ENCODE measurements around the gene ALS2.

ALS2 gene

DNA sequence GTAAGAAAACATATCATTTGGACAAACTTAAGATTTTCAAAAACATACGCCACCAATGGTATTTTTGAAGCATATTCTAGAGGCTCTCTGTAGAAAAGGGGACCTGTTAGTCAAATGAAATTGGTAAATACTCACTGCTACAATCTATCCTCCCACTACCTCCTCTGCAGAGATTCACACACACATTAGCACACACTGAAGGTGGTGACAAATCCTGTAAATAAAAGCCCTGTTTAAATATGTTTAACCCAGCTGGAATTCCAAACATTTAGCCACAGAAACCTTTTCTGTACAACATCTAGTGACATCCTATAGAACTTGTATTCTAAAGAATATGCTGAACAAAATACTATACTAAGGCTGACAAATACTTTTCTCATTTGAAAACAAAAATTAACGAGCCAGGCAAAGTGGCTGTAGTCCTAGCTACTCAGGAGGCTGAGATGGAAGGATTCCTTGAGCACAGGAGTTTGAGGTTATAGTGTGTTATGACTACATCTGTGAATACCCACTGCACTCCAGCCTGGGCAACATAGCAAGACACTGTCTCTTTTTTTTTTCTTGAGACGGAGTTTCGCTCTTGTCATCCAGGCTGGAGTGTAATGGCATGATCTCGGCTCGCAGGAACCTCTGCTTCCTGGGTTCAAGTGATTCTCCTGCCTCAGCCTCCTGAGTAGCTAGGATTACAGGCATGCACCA, 25.9 kb downstream of the ALS2 start:
- no peak for DNase-seq (ENCODE audit: low read depth)

DNA sequence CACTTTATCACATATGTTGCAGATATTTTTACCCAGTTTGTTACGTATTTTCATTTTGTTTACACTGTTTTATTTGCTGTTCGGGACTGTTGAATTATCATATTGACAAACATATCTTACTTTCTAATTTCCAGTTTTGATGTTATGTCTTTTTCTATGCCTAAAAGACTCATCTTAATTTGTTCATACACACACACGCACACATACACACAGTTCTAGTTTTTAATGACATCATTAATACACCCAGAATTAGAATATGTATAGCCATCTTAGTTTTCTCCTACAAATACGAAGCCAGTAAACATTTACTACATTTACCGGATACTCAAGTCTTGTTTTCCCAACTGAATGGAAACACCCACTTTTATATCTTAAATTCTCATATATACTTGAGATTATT, 29.2 kb downstream of the ALS2 start:
- DNase-seq (ENCODE audit: low read depth): no peak

DNA sequence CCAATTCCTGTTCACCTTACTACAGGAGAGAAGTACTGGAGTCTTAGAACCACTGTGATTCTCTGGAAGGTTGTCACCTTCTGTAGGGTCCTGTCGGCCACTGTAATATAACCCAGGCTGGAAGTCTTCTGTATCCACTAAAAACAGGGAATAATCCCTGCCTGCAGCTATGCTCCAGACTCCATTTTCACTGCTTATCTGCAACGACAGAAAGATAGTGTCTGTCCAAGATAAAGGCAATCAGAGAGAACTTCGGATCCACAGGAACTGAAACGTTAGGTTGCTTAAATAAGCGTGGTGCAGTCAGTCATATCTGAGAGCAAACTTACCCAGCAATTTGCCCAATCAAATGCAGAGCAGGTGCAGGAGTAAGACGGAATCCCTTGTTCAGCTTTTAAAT, 34.2 kb downstream of the ALS2 start:
- no peak for DNase-seq (ENCODE audit: low read depth)

DNA sequence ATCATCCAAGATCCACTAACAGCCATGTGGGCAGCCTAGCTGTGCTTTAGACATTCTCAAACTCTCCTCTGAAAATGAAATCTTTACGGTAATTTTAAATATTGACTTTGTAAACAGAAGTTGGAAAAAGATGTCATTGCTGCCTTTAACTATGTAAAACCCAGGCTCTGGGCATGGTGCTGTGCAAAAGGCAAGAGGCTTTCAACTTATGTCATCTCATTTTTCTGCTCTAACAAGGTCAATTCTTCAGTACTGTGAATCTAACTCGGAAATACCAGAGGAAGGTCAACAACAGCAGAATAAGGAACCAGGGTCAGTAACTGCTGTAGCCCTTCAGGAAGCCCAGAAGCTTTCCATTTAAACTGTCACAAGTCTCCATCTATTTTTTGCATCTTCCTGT, 45.2 kb downstream of the ALS2 start:
- DNase-seq (ENCODE audit: low read depth): no peak

DNA sequence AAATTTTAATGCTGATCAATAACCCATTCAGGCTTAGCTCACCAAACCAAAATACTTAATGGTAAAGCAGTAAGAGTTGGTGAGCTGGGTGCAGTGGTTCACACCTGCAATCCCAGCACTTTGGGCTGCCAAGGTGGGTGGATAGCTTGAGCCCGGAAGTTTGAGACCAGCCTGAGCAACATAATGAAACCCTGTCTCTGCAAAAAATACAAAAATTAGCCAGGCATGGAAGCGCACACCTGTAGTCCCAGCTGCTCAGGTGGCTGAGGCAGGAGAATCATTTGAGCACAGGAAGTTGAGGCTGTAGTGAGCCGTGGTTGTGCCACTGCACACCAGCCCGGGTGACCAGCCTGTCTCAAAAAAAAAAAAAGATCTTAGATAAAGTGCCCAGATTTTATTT, 46.6 kb downstream of the ALS2 start:
- DNase-seq (ENCODE audit: low read depth): no peak

DNA sequence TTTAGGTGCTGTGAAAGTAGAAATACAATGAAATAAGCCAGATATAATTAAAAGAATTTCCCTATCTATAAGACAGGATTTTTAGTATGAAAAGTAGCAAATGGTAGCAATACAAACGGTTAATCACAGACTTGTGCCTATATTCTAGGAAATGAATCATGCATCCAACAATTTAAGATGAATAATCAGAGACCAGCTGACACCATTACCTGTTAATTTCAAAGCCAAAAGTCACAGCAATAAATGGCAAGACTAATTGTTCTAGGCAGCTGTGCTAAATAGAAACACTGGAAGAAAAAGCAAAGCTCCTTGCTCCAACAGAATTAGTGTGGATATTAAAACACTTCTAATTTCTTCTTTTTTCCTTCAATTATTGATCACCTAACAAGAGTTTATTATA, 47.2 kb downstream of the ALS2 start:
- no peak for DNase-seq (ENCODE audit: low read depth)

DNA sequence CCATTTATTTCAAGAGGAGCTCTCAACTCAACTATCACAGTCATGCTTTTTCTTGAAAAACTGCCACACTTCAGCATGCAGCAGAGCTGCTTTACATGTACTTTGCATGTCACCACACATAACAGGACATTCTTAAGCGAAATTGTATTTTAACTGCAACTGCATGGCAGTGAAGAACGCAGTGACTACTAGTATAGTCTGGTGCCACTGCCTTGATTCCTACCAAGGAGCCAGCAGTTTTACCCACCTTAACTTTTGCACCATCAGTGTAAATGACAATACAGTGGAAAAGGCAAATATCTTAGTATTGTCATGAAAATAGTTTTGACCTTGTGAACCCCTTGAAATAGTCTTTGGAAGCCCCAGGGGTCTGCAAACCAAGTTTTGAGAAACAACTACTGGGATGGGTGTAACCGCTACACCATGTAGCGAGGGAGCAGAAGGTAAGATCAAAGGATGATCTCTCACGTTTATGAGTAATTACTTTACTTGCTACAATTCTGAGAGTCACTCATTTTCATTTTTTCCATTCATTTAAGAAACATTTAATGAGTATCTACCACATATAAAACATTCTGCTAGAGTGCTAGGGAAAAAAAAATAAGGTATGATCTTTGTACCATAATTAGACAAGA, 50.0 kb downstream of the ALS2 start:
- DNase-seq (ENCODE audit: low read depth): no peak

DNA sequence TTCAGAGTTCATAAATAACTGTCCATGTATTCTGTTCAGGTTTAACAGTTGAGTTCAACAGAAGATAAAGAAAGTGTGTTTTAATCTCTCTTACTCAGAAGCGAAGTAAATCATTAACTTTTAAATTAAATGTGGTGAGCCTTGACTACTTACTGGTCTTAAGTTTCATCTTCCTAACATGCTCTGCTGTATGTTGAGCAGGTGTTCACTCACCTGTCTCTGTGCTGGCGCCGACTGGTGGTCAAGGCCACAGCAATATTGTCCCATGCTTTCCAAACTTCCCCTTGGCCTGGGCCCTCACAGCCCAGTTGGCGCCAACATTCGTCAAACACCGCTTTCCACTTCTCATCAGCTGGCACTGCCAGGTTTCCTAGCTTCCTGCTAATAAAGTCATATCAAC, 65.3 kb downstream of the ALS2 start:
- no peak for DNase-seq (ENCODE audit: low read depth)

DNA sequence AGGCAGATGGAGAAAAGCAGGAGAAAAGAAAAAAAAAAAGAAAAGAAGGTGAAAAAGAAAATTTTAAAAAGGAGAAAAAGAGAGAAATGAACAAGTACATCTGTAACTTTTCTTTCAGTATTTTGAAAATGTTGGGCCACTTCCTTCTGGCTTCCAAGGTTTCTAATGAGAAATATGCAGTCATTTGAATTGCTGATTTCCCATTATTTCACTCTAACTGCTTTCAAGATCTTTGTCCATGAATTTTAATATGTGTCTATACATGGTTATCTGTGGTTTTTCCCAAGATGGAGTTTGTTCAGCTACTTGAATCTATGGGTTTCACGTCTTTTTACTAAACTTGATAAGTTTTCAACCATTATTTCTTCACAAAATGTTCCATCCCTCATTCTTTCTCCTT, 68.0 kb downstream of the ALS2 start:
- no peak for DNase-seq (ENCODE audit: low read depth)

DNA sequence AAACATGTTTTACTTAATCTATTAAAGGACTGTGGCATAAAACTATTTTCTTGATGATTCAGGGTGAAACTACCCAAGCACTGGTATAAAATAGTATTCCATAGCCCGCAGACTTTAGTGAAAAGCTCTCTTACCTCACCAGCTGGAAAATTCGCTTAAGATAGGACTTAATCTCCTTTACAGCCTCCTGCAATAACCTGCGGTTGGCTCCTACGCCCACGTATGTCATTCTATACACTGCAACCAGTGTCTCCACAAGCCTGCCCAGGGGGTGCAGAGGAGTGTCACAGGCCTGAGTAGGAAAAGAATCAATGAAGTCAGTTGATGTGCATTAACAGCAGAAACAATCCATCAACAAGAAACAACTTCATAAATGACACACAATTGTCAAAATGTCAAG, 71.0 kb downstream of the ALS2 start:
- DNase-seq (ENCODE audit: low read depth): no peak

DNA sequence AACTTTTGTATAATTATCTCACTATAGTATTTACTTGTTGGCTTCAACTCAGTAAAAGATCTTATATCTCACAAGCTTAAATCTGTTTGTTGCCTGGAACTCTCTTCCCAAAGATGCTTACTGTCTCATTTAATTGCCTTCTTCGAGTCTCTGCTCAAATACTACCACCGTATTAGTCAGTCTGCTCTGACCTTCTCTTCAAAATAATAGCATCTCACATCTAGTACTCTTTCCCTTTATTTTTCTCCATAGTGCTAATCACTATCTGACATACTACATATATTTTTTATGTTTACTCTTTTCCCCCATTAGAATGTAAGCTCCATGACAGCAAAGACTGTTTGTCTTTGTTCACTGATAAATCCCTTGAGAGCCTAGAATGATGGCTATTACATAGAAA, 71.7 kb downstream of the ALS2 start:
- no peak for DNase-seq (ENCODE audit: low read depth)

DNA sequence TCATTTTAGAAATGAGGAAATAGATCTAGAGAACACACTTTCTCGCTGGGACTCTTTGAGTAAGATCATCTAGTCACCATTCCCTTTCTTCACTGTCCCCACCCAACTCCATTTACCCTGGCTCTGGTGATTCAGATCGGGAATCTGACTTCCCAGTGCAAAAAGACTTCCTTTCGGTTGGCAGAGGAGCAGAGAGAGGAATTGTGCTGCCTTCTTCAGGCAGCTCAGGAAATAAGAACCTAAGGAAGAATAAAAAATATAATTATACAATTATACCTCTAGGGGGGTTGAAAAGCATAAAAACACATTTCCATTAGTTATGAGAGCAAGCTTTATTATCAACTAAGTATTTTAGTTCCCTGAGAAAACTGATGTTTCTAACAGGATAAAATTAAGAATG, 73.0 kb downstream of the ALS2 start:
- no peak for DNase-seq (ENCODE audit: low read depth)

DNA sequence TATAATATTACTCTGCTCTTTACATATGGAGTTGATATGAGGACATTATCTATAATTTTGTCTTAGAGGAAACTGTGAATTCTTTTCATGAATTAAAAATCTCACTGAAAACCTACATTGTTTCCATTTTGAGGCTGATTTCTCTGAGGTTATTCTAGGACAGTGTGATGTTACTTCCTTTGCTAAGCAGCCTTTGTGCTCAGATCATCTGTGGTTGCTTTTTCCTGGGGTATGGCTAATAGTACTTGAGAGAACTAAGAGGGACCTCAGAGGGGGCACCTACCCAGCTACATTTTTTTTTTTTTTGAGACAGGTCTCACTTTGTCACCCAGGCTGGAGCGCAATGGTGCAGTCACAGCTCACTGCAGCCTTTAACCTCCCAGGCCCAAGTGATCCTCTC, 73.6 kb downstream of the ALS2 start:
- no peak for DNase-seq (ENCODE audit: low read depth)

DNA sequence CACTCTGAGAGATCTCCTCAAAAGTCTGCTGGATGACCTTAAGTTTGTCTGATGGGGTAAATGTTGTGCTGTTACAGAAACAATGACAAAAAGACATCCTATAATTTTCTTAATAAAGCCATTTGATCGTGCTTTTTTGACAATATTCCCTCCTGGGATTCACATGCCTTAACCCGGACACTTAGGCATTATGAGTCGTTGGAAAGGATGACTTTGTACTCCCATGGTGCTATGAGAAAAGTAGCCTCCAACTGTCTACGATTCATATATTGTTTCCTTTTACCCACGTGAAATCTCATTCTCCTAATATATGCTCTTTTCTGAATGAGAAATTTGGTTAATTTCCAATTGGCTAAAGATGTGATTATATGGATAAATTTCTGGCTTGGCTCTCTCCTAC, 76.2 kb downstream of the ALS2 start:
- no peak for DNase-seq (ENCODE audit: low read depth)

DNA sequence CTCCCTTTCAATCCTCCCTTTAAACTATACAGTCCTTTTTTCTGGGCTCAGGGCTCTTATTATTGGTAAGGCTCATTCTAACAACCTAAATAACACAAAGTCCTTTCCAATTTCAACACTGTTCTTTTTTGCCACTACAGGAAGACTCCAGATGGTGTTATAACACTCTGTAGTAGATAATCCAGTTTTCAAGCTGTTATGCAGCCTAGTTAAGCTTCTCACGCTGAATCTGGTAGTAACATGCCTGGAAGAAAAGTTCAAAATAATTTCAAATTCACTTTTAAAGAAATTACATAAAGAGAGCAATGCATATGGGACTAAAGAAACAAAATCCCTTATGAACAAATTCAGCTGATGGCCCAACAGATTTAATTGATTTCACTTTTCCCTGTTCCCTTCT, 79.1 kb downstream of the ALS2 start:
- DNase-seq (ENCODE audit: low read depth): no peak

DNA sequence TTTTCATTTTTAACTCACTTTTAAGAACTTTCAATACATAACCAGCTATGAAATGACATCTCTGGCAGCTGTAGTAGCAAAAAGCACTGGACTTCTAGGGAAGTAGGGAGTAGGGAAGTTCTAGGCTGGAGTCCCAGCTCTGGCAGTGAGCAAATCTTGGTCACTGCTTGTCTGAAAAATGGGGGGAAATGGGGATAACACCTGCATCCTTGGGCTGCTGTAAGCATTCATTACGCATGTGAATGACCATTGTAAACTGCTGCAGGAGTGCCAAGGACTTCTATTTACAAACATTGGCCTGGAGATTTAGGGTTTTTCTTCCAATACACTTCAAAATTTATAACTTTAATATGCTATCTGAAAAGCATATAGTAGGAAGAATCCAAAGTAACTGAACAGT, 81.3 kb downstream of the ALS2 start:
- DNase-seq (ENCODE audit: low read depth): no peak

DNA sequence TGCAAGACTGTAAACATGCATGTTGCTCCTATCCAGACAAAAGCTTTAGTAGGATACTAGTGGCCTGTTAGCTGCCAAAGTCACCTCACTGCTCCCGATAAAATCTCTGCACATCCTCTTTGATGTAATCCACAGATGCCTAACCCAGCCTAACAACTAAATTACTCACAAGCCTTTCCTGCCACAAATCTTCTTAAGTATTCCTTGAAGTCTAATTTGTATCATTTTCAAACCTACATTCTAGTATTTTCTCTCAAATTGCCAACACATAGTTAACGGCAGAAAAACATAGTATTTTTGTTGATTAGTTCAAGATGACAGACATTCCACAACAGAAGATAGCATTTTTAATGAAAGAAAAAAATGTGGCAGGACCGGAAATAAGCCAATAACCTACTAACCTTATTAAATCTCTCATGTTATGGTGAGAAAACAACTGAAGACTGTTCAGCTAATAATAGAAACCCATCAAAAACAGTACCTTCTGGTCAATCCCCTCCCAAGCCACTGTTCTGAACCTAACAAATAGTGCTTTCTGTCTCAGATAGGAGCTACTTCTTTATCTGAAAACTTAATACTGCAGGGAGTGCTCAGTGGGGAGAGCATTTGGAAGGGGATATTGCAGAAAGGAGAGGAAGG, 82.0 kb downstream of the ALS2 start, which contains the start of gene MPP4:
Gene MPP4 (minus strand): TSS at position 57 of the 639 bp plus-strand sequence. CDS start 4,690 bp downstream, outside the sequence.
- DNase-seq (ENCODE audit: low read depth): no peak

DNA sequence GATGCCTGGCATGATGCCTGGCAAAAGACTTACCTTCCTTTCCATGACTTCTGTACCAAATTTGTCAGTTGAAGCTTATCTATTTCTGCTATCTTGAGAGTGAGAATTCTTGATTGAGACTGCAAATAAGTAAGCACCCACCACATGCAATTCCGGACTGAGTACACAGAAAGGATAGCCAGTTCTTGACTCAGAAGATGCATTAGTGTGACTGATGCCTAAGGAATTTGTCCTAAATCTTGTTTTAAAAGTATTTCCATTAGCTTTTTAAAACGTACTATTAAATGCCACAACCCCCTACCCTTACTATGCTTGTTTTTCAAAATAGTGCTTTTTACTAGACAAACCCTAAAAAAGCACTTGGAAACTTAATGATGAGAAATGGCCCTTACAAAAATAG, 82.8 kb downstream of the ALS2 start:
- DNase-seq (ENCODE audit: low read depth): no peak

DNA sequence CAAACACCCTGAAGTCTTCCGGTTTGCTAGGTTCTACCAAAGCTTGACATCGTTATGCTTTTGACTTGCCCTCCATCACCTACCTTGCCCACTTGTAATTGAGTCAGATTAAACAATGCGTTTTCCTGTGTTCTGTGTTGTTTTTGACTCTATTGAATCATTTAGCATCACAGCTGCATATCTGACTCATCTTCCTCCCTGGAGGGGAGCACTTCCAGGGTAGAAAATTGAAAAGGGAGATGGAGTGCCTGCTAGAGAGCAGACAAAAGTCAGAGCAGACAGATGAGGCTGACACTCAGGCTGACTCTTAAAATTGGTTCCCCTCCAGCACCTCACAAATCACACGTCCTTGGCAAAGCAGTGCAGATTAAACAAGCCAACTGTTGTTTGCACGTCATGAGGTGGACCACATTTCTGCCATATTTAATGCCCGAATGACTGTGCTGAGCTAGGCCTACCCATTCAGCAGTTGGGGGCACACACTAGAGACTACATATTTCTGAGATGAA, 84.5 kb downstream of the ALS2 start:
- DNase-seq (ENCODE audit: low read depth): no peak

DNA sequence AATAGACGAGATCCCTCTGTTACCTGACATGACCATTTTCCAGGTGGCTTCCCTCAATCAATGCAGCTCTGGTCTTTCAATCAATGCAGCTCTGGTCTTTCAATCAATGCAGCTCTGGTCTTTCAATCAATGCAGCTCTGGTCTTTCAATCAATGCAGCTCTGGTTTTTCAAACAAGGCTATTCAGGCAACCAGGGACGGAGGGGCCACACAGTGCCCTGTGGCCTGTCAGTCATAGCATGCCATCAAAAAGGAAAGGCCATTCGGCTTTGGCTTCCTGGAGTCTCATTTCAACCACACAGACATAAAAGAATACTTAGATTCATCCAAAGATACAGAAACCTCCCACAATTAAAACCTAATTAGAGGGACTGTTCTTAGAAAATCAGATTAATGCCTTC, 95.6 kb downstream of the ALS2 start:
- no peak for DNase-seq (ENCODE audit: low read depth)

DNA sequence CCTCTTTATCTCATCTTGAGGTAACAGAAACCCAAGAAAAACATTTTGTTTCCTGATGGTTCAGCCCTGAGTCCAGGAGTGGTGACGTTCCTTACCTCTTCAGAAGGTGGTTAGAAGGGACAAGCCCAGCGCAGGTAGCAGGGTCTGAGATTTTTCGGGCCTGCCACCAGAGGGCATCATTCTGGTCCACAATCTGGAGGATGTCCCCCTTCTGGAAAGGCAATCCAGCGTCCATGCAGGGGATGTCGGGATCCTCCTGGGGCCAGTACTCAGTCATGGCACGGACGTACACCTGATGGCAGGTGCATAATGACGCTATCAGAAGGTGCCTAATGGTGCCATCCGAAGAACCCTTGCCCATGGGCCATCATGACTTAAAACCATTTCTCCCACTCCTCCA, 100.0 kb downstream of the ALS2 start:
- no peak for DNase-seq (ENCODE audit: low read depth)

DNA sequence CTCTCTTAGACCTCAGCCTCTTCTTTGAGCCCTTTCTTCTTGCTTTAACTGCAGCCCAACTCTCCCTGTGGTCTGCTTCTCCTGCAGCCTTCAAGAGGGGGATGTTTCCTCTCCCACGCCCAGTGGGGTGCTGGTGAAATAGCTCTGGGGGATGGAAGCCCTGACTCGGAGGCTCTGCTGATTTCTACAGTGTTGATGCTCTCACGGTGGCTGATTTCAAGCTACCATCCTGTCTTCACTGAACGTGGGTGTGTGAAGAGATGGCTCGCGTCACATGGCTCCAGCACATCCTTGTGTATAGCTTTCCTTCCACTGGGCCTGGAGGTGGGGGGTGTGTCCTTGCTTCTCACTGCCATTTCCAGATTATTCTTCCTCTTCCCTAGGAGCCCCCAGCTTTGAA, 102.3 kb downstream of the ALS2 start:
- DNase-seq (ENCODE audit: low read depth): no peak

DNA sequence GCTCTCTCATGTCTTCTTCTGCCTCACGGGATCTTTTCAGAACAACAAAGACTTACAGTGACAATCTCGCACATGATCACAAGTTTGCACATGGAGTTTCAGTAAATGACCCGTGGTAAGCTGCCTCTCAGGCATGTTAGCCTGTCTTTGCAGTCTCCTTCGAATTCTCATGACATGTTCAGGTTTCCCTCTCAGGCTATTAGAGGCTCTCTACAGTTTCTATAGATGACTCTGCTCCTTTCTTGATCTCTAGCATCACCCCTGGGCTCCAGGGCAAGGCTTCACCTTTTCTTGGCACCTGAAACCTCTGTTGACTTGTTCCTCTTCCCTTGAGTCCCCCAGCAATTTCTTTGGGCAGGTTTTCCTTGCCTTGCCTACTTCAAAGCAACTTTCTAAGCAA, 105.3 kb downstream of the ALS2 start:
- DNase-seq (ENCODE audit: low read depth): no peak
